H1 (cell line): ENCODE measurements around the gene BAIAP2L2. TPM values are rescaled to one million over a fixed set of nuclear protein-coding genes. Genes with fewer than 3 reads are reported as not detected.

Experiments
- CHD1 ChIP-seq: IDR thresholded peaks from 2 replicates; pipeline ENCODE4 v1.6.1; 2012; ENCODE audit warnings: low read depth, low read length, improper control_type of control experiment
- CHD7 ChIP-seq: fragments of 300-600 bp; sonication (generic); IDR thresholded peaks from 2 replicates; pipeline ENCODE4 v1.7.1; 2012; ENCODE audit warnings: low read length, moderate library complexity, mild to moderate bottlenecking, inconsistent platforms; ENCODE audit not compliant: insufficient replicate concordance
- E2F6 ChIP-seq: IDR thresholded peaks from 2 replicates; pipeline ENCODE4 v1.6.1; 2012; ENCODE audit warnings: inconsistent platforms
- polyA plus RNA-seq, 7 experiments: library from polyadenylated mRNA; depleted of rRNA in 3 of 7; stranded (reverse) in 5 of 7; unstranded in 2 of 7; fragments of >200 nt in 5 of 7; fragments of 200-250 nt in 2 of 7; gene quantifications; 1 replicate in 5 of 7; 2 replicates in 1 of 7; 4 replicates in 1 of 7; pipeline versions ENCODE4 v1.2.1 to v1.2.3, GENCODE V29; 2011 to 2013; ENCODE audit warnings: missing spikeins in 2 of 7, mixed read lengths in 2 of 7
- total RNA-seq: library from RNA; stranded (reverse); fragmentation: NEBNext Ultra II Directional; extraction: Animal tissue kit (Norgen Biotek cat#: 25700); gene quantifications from 2 replicates; pipeline ENCODE4 v1.2.1, GENCODE V29; 2021

BAIAP2L2 gene
- total and polyA plus RNA-seq, 2 of the 8 experiments (the other 6 are each of a cell fraction or from before 2014, with no cell fraction given): 5.4 to 10.0 TPM

GRCh38 chr22:38097058-38097457 lies 13.4 kb downstream of the BAIAP2L2 start (continued):
- TF ChIP-seq CHD7 (no peak), CHD1 (no peak), E2F6 (peak; percentile 32; the same call in 1 of the 2 replicates)
